Fibroblast of the aortic adventitia (primary cell): ENCODE measurements around the gene LDLRAP1. TPM values are rescaled to one million over a fixed set of nuclear protein-coding genes. Genes with fewer than 3 reads are reported as not detected.

Source experiments
- DNase-seq: peaks from one replicate; pipeline ENCODE4 v3.0.0-alpha.2; 2010; ENCODE audit warnings: low read depth
- H3K4me3 ChIP-seq: 2 replicates; pipeline ENCODE4 v1.5.1; 2011; ENCODE audit warnings: low read depth, mild to moderate bottlenecking, control low read depth, low read length, moderate library complexity
- CTCF ChIP-seq: IDR thresholded peaks from 2 replicates; pipeline ENCODE4 v1.5.1; 2011; ENCODE audit warnings: mild to moderate bottlenecking, low read length, control low read depth, inconsistent platforms; ENCODE audit not compliant: insufficient read depth
- total RNA-seq: library from RNA; depleted of rRNA; stranded (reverse); fragments of >200 nt; gene quantifications from 2 replicates; pipeline ENCODE4 v1.2.3, GENCODE V29; 2012; ENCODE audit warnings: low replicate concordance

The LDLRAP1 gene
- total RNA-seq, 1 donor = 12.4 TPM

GRCh38 chr1:25534410-25534788 is 9.0 kb upstream of the LDLRAP1 start:
- no peak for TF ChIP-seq CTCF
- no peak for DNase-seq
- no peak overlapping the region for H3K4me3 ChIP-seq

- TF ChIP-seq CTCF = no peak
- H3K4me3 ChIP-seq = no peak overlapping the region
- no peak for DNase-seq
These were observed 7.3 kb upstream of the LDLRAP1 start for GRCh38 chr1:25536124-25536523.

- no peak for TF ChIP-seq CTCF
- no peak overlapping the region for H3K4me3 ChIP-seq
- DNase-seq = no peak
These were observed 6.1 kb upstream of the LDLRAP1 start for GRCh38 chr1:25537153-25537831.

- no peak for TF ChIP-seq CTCF
- no peak overlapping the region for H3K4me3 ChIP-seq
- no peak for DNase-seq
These were observed 5.1 kb upstream of the LDLRAP1 start for GRCh38 chr1:25538191-25538767.

GRCh38 chr1:25540750-25541342 is 2.6 kb upstream of the LDLRAP1 start:
- no peak for TF ChIP-seq CTCF
- no peak for DNase-seq
- H3K4me3 ChIP-seq = no peak overlapping the region

- no peak overlapping the region for H3K4me3 ChIP-seq
- no peak for TF ChIP-seq CTCF
- DNase-seq = no peak
These were observed 2.0 kb upstream of the LDLRAP1 start for GRCh38 chr1:25541425-25541824.
